Neutrophil (primary cell): Measurements from ENCODE around the gene PMFBP1.

Source experiments
- H3K27ac ChIP-seq: fragments of 200-600 bp; sonication (generic); 2 replicates; pipeline ENCODE4 v1.5.1; 2016; ENCODE audit warnings: mild to moderate bottlenecking, moderate library complexity
- H3K27me3 ChIP-seq: fragments of 200-600 bp; sonication (generic); 2 replicates; pipeline ENCODE4 v1.6.0; 2016; ENCODE audit warnings: mild to moderate bottlenecking
- H3K36me3 ChIP-seq: fragments of 200-600 bp; sonication (generic); 2 replicates; pipeline ENCODE4 v1.5.1; 2017
- H3K4me1 ChIP-seq, 2 experiments: fragments of 200-600 bp in 1 of 2; sonication (generic) in 1 of 2; 1 replicate in 1 of 2; 2 replicates in 1 of 2; pipeline versions ENCODE4 v1.5.1 to v1.6.1; 2013 to 2016; ENCODE audit warnings: low read depth in 1 of 2, low read length in 1 of 2, mild to moderate bottlenecking in 1 of 2, moderate library complexity in 1 of 2; ENCODE audit not compliant: control insufficient read depth in 1 of 2, insufficient read depth in 1 of 2
- H3K4me3 ChIP-seq, 2 experiments: fragments of 200-600 bp in 1 of 2; sonication (generic) in 1 of 2; 1 replicate in 1 of 2; 2 replicates in 1 of 2; pipeline ENCODE4 v1.5.1; 2013 to 2016; ENCODE audit warnings: low read depth in 1 of 2, low read length in 1 of 2, mild to moderate bottlenecking in 1 of 2, moderate library complexity in 1 of 2
- H3K9me3 ChIP-seq: fragments of 200-600 bp; sonication (generic); 2 replicates; pipeline ENCODE4 v1.5.1; 2016
- TF ChIP-seq, protein P1 (sequence below): fragments of 200-600 bp; sonication (generic); IDR thresholded peaks from 2 replicates; pipeline ENCODE4 v1.5.1; 2016; ENCODE audit warnings: antibody characterized with exemption

Gene PMFBP1

DNA sequence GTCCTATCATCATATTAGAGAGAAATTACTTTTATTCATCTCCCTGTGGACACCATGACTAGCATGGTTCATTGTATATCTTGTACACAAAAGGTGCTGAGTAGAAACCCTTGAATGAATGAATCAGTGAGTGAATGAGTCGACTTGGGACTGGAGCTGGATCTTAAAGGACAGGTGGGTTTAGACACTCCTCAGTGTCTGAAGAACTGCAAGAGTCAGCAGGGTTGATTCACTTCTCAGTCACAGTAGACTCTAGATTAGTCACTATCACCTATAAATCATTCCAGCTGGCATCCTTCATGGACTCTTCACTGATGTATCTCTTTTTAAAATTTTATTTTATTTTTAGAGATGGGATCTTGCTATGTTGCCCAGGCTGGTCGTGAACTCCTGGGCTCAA, 30.1 kb upstream of the PMFBP1 start:
- Histone ChIP-seq H3K36me3 (no peaks in the 10 kb centered on the region), H3K4me3 (peak overlapping the region; percentile 29 to 32), H3K27ac (peak overlapping the region; percentile 96), H3K27me3 (no peaks in the 10 kb centered on the region), H3K9me3 (no peaks in the 10 kb centered on the region), H3K4me1 (peaks cover 31 to 36% of the 10 kb centered on the region in 2 experiments)
- TF ChIP-seq, protein P1, sequence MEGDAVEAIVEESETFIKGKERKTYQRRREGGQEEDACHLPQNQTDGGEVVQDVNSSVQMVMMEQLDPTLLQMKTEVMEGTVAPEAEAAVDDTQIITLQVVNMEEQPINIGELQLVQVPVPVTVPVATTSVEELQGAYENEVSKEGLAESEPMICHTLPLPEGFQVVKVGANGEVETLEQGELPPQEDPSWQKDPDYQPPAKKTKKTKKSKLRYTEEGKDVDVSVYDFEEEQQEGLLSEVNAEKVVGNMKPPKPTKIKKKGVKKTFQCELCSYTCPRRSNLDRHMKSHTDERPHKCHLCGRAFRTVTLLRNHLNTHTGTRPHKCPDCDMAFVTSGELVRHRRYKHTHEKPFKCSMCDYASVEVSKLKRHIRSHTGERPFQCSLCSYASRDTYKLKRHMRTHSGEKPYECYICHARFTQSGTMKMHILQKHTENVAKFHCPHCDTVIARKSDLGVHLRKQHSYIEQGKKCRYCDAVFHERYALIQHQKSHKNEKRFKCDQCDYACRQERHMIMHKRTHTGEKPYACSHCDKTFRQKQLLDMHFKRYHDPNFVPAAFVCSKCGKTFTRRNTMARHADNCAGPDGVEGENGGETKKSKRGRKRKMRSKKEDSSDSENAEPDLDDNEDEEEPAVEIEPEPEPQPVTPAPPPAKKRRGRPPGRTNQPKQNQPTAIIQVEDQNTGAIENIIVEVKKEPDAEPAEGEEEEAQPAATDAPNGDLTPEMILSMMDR = no peak

DNA sequence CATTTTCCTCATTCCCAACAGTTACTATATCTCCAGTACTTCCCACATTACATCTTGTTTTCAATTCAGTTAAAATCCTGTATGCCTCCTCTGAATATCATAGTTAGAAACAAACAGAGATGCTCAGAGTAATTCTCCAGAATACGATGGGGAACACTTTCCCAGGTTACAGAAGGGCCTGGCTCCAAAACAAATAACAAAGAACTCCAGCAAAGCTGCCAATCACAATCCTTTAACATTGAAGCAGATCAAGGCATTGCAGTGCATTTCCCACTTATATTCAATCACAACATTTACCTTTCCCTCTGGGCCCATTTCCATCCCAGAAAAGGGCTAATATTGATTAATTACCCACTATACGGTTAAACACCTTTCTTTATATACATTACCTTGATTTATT, 29.4 kb upstream of the PMFBP1 start:
- Histone ChIP-seq H3K27ac (peak overlapping the region; percentile 96), H3K9me3 (no peaks in the 10 kb centered on the region), H3K4me1 (peaks cover 31 to 36% of the 10 kb centered on the region in 2 experiments), H3K36me3 (no peaks in the 10 kb centered on the region), H3K4me3 (no peak overlapping the region), H3K27me3 (no peaks in the 10 kb centered on the region)
- TF ChIP-seq, protein P1 = no peak

DNA sequence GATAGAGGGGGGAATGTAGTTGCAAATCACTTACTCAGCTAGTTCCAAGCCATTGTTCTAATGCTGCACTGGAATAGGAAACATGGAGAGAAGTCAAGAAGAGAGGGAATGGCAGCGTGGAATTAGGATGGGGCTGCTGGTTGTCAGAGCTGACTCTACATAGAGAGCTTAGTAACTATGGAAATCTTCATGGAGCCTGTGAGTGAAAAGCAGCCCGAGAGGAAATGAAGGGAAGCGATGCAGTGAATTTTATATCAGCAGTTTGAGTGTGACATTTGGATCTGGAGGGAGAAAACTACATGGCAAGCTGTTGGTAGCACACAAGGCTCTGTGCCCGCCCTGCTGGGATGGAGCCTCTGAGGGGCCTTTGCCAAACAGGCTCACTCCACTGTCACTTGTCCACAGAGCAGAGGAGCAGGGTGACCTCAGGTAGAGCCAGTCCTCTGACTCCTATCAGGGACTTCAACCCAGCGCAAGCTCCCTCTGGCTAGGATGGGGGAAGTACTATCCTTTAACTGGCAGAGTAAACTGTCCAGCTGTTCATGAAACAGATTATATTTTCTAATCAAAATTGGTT, 27.9 kb upstream of the PMFBP1 start:
- no peak overlapping the region for H3K27ac ChIP-seq
- H3K27me3 ChIP-seq = no peaks in the 10 kb centered on the region
- H3K9me3 ChIP-seq = no peaks in the 10 kb centered on the region
- no peak overlapping the region for H3K4me3 ChIP-seq
- H3K4me1 ChIP-seq = peaks cover 31 to 36% of the 10 kb centered on the region in 2 experiments
- TF ChIP-seq, protein P1 = no peak
- H3K36me3 ChIP-seq = no peaks in the 10 kb centered on the region

DNA sequence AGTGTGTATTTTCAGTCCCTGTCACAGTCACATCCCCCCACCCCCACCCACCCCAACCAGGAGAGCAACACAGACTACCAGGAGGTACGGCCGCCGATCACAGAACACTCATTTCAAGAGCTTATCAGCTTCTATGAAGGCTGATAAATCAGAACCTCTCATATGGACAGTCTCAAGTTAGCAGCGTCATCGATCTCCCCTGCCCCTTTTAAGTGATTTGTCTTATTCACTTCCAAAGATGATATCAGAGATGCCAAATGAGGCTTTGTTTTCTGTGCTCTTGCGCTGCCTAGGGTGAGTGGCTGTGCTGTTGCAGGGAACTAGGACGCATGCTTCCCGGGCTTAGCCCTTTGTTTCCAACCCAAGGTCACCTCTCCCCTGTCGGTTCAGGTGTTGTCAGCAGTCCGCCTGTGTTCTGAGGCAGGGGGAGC, 26.8 kb upstream of the PMFBP1 start:
- Histone ChIP-seq H3K27me3 (no peaks in the 10 kb centered on the region), H3K4me3 (no peak overlapping the region), H3K9me3 (no peaks in the 10 kb centered on the region), H3K36me3 (no peaks in the 10 kb centered on the region), H3K4me1 (peaks cover 26 to 29% of the 10 kb centered on the region in 2 experiments), H3K27ac (no peak overlapping the region)
- TF ChIP-seq, protein P1 = no peak

DNA sequence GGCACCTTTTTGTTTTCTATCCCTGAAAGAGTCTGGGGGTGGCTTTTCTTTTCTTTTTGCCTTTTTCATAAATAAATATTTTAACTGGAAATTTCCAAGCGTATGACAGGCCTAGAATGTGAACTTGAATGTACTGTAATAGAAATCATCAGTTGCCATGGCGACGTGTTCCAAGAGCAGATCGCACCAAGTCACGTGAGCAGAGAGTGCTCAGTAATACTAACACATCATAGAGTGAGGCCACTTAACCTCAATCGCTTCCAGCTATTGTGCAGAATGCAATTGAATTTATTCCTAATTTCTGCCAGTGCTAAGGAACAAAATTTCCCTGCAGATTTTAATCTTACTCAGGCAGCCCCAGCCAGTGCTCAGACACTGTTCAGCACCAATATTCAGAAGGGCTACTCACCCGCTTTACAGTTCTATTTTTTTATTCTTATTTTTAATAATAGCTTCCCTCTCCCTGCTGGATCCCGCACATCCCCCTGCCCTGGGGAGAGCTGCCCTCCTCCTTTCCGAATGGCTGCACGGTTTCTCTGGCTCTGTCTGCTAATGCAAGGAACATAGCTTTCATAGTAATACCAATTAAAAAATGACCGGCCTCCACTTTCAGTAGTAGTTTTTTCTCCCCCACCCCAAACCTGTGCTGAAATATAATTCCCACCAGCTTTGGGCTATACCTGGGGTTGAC, 26.2 kb upstream of the PMFBP1 start:
- Histone ChIP-seq H3K9me3 (no peaks in the 10 kb centered on the region), H3K4me1 (peaks cover 20 to 23% of the 10 kb centered on the region in 2 experiments), H3K4me3 (no peak overlapping the region), H3K36me3 (no peaks in the 10 kb centered on the region), H3K27ac (no peak overlapping the region), H3K27me3 (no peaks in the 10 kb centered on the region)
- TF ChIP-seq, protein P1 = no peak
